NCI-H748 treated with DMSO at 0.1 percent for 48 hours (cell line): ENCODE data around the gene FCRL6.

ENCODE experiments used
- DNase-seq: peaks from one replicate; lab custom pipeline; 2025; lab: John Stamatoyannopoulos, UW

The FCRL6 gene

GRCh38 chr1:159864262-159864661 is 62.1 kb downstream of the FCRL6 start:
- DNase-seq = no peak
